Measurements from ENCODE around the gene MYO7B. TPM values are rescaled to one million over a fixed set of nuclear protein-coding genes. Genes with fewer than 3 reads are reported as not detected.
A peak's percentile ranks its signal among the peaks of the same experiment; 100 is the strongest.

MYO7B gene
- total RNA-seq, 4 donors from 2014 or later: 0.12 to 1.3 (median 0.42) TPM

GRCh38 chr2:127511917-127512316, 23.6 kb upstream of the MYO7B start:
- ATAC-seq (ENCODE audit: low FRiP score) (no peak), DNase-seq (ENCODE audit: low spot score) (no peak)
- TF ChIP-seq CTCF (IDR thresholded peaks at IDR 0.05): no peak

GRCh38 chr2:127512362-127512761, 23.1 kb upstream of the MYO7B start:
- no peak for ATAC-seq (ENCODE audit: low FRiP score)
- TF ChIP-seq CTCF (IDR thresholded peaks at IDR 0.05): no peak

GRCh38 chr2:127514076-127514475, 21.4 kb upstream of the MYO7B start:
- ATAC-seq (ENCODE audit: low FRiP score) (no peak), DNase-seq (ENCODE audit: low spot score) (no peak)

More at GRCh38 chr2:127512362-127512761, 23.1 kb upstream of the MYO7B start:
- DNase-seq (ENCODE audit: low spot score): no peak

GRCh38 chr2:127514485-127514884, 21.0 kb upstream of the MYO7B start:
- TF ChIP-seq CTCF (IDR thresholded peaks at IDR 0.05): no peak
- ATAC-seq (ENCODE audit: low FRiP score) (no peak), DNase-seq (ENCODE audit: low spot score) (no peak)

More at GRCh38 chr2:127514076-127514475, 21.4 kb upstream of the MYO7B start:
- no peak for TF ChIP-seq CTCF (IDR thresholded peaks at IDR 0.05)

- no peak for TF ChIP-seq CTCF (IDR thresholded peaks at IDR 0.05)
- ATAC-seq (ENCODE audit: low FRiP score) (peak; percentile 29), DNase-seq (ENCODE audit: low spot score) (no peak)
Observed at GRCh38 chr2:127515383-127515915, 20.0 kb upstream of the MYO7B start.

- no peak for TF ChIP-seq CTCF (IDR thresholded peaks at IDR 0.05)
- ATAC-seq (ENCODE audit: low FRiP score): peak; percentile 94
- DNase-seq (ENCODE audit: low spot score): peak; percentile 72
Observed at GRCh38 chr2:127516041-127516762, 19.3 kb upstream of the MYO7B start.

- DNase-seq (ENCODE audit: low spot score) (no peak), ATAC-seq (ENCODE audit: low FRiP score) (no peak)
- TF ChIP-seq CTCF (IDR thresholded peaks at IDR 0.05): no peak
Observed at GRCh38 chr2:127517465-127517864, 18.0 kb upstream of the MYO7B start.

All from omental fat pad (tissue), 4 donors.